HG03039 (cell line): ENCODE data around the gene RGS21.
"Not testable (repeated sequence)": the region's sequence is repeated elsewhere in the genome, so short reads cannot be mapped to it uniquely, and the experiment has no call there.

Experiments used
- ATAC-seq: cut with Tn5 transposase; IDR thresholded peaks from one replicate; pipeline ENCODE4 v1.9.1; 2021; ENCODE audit warnings: mild to moderate bottlenecking, moderate library complexity; ENCODE audit not compliant: unreplicated experiment

Gene RGS21

DNA sequence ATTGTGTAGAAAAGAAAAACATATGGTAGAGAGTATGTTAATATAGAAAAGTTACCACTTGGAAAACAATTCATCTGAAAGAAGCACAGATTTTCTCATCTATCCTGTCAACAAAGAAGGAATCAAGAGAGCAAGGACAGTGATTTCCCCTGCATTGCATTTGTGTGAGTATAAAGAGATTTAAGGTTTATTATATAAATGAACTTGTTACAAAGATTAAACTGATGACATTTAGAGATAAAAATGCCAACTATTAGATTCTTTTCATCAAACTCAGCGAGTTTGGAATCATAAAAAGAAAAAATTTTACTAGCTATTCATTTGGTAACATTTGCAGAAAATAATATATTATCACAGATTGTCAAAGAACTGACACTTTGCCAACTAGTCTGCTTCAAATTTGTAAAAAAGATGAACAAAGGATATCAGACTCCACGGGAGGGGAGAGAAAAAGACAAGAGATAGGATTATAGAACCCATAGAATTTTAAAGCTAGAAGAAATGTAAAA lies at the start of gene RGS21:
TSS of gene RGS21 (plus strand) at position 51 of the 509 bp plus-strand sequence. CDS start 26,045 bp downstream, outside the sequence.
- no peak for ATAC-seq

GRCh38 chr1:192268468-192269052 lies 48.2 kb upstream of the RGS21 start:
- no peak for ATAC-seq

DNA sequence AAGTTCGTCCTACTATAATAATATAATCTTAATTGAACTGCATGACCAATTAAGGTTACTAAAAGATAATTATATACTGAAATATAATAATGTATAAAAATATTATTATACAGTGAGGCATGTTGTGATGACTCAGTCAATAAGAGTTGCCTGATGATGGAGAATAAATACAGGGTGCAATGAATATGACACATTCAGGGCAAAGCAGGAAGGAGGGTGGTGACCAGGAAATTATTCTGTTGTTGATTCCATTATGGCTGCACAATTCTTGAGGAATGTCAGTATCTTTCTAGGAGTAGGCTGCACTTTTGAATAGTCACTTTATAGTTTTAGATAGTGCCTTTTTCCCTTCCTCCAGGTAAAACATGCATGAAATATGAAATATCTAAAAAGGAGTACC lies 46.4 kb upstream of the RGS21 start:
- ATAC-seq = no peak

DNA sequence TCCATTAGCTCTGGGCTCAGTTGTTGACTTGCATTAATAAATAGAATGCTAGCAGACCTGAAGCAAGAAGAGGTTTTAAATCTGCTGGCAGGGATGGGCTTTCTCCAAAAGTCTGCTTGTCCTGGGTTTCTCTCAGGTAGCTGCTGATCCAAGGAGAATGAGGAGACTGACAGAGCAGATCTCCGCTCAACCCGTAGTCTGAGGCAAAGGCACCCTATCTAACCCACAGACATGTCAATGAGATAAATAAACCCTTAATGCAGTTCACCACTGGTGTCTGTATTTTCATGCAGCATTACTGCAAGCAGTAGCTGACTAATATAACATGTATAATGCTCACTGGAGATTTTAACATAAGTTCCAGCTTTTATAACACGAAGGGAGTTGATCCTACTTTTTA lies 44.1 kb upstream of the RGS21 start:
- no peak for ATAC-seq

GRCh38 chr1:192274588-192274987 lies 42.2 kb upstream of the RGS21 start:
- ATAC-seq = no peak

DNA sequence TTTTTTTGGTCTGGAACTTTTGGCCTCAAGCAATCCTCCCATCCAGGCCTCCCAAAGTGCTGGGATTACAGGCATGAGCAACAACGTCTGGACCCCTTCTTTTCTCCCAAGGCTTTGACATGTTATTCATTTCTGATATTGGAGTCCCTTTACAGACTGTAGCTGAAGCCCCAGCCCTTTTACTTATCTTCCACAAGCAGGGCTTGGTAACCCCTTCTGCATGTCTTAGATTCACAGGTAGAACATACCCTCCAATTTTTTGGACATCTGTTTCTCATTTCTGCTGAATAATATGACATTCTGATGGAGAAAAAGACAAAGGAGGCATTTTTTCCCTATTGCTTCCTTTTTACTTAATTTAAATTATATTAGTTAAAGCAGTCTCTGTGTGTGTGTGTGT lies 39.2 kb upstream of the RGS21 start:
- ATAC-seq = no peak

- no peak for ATAC-seq
Measured at GRCh38 chr1:192284927-192285326, 31.9 kb upstream of the RGS21 start.

DNA sequence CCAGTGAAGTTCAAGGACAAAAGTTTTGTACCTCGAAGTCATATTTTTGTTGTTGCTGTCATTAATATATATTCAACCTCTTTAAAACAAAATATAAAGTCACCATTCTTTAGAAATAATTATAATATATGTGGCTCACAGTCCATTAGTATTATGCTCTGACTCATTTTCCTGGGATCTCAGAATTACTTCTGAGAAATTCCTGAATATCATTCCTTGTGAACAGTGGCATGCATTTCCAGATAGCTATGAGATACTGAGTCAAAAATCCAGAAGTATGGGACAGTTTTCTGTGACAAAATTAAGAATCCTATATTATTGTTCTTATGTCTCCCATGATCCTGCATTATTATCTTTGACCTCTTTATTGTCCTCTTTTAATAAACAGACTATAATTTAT lies 13.8 kb upstream of the RGS21 start:
- ATAC-seq = no peak

- not testable (repeated sequence) for ATAC-seq
Measured at GRCh38 chr1:192308314-192308713, 8.5 kb upstream of the RGS21 start.

- ATAC-seq = no peak
Measured at GRCh38 chr1:192311281-192311680, 5.5 kb upstream of the RGS21 start.

DNA sequence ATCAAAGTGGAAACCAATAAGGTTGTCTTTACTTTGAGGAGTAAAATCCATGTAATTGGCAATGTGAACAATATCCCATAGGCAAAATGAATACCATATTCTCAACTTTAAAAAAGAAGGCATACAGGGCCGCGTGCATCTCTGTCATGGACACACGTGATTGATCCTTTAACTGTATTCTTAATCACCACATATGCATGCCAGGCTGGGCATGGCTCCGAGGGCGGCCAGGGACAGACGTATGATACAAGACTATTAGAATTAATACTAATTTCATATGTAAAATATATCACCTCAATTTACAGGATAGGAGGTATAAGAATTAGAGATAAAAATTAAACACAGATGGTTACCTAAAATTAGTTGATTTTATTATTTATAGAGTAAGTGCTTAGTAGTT lies 11.2 kb downstream of the RGS21 start:
- no peak for ATAC-seq

GRCh38 chr1:192342842-192343241 lies 26.1 kb downstream of the RGS21 start:
- ATAC-seq = no peak

- no peak for ATAC-seq
Measured at GRCh38 chr1:192343344-192343743, 26.6 kb downstream of the RGS21 start.

GRCh38 chr1:192349314-192349713 lies 32.5 kb downstream of the RGS21 start:
- ATAC-seq = no peak

DNA sequence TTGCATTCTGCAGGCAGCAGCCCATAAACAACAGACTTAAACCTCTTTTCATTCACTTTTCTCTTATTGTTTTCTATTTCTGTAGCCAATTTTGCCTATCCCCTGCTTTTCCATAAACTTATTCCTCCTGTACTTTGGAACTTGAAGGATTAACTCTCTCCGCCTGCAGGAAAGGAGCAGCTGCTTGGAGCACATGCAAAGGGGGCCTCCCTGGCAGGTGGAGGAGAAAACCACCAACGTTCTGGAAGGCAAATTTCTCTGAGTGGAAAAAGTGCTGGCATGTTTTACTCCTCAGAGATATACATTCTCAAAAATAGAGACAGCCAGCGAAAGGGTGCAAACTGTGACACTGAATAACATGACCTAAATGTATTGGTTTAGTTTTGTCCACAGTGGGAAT lies 33.6 kb downstream of the RGS21 start:
- no peak for ATAC-seq

DNA sequence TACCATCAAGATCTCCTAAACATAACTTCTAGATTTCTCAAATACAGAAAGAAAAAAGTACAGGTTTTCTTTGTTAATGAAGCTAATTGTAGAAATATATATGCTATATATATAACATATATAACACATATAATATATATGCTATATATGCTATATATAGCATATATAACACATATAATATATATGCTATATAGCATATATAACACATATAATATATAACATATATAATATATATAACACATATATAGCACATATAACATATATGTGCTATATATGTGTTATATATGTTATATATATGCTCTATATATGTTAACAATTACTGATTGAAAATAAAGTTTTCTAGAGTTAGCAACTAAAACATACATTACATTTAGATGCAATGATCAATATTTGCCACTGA lies 34.8 kb downstream of the RGS21 start:
- ATAC-seq = no peak

GRCh38 chr1:192357924-192358323 lies 41.1 kb downstream of the RGS21 start:
- ATAC-seq = no peak

GRCh38 chr1:192358402-192358801 lies 41.6 kb downstream of the RGS21 start:
- no peak for ATAC-seq

GRCh38 chr1:192358822-192359221 lies 42.0 kb downstream of the RGS21 start:
- no peak for ATAC-seq

GRCh38 chr1:192363177-192363576 lies 46.4 kb downstream of the RGS21 start:
- ATAC-seq = no peak

DNA sequence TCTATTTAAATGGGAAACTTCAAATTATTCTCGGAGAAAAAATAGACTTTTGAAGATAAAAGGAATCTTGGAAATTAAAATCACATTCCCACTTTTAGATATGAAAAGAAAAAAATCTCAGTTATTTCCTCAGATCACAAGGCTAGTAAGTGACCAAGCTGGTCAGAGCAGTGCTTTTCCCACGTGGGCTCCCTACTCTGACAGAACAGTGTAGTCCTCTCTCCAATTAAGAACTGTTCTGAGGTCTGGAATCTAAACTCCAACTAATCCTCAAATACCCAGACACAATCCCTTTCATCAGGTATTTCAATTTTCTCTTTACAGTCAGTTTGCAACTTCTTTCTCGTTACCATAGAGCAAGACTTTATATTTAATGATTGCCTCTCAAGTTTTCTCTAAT lies 50.6 kb downstream of the RGS21 start:
- no peak for ATAC-seq

GRCh38 chr1:192375306-192375705 lies 58.5 kb downstream of the RGS21 start:
- ATAC-seq = no peak

DNA sequence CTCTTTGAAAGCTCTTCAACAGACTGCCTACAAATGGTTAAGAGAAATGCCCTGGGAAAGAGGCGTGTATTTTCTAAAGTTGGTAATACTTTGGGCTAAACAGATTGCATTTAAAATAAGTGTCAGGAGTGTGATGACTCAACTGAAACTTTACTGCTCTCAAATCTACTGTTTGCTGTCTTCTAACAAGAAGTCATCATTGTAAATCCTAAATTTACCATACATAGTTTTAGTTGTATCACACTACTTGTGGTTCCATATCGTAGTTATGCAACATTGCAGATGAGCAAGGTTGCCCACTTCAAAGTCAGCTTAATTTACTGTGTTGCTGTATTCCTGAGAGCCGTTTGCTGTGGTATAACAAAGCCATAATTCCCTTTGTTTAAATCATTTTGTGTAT lies 59.6 kb downstream of the RGS21 start:
- ATAC-seq = no peak
